ENCODE measurements around the gene CDC42EP4. TPM values are rescaled to one million over a fixed set of nuclear protein-coding genes. Genes with fewer than 3 reads are reported as not detected.
A peak's percentile ranks its signal among the peaks of the same experiment; 100 is the strongest.

Gene CDC42EP4
- total and polyA plus RNA-seq, 9 of the 15 experiments (the other 6 are each of a cell fraction or from before 2014, with no cell fraction given) = 0.65 to 20.8 (median 12.3) TPM

- TF ChIP-seq IRF9 (tag; IDR thresholded peaks at IDR 0.05) = no peak
- TF ChIP-seq, protein P1, sequence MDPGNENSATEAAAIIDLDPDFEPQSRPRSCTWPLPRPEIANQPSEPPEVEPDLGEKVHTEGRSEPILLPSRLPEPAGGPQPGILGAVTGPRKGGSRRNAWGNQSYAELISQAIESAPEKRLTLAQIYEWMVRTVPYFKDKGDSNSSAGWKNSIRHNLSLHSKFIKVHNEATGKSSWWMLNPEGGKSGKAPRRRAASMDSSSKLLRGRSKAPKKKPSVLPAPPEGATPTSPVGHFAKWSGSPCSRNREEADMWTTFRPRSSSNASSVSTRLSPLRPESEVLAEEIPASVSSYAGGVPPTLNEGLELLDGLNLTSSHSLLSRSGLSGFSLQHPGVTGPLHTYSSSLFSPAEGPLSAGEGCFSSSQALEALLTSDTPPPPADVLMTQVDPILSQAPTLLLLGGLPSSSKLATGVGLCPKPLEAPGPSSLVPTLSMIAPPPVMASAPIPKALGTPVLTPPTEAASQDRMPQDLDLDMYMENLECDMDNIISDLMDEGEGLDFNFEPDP (CRISPR knock-in tag; IDR thresholded peaks at IDR 0.05) = no peak
Measured at GRCh38 chr17:73284354-73284753, 27.4 kb downstream of the CDC42EP4 start (continued).

DNA sequence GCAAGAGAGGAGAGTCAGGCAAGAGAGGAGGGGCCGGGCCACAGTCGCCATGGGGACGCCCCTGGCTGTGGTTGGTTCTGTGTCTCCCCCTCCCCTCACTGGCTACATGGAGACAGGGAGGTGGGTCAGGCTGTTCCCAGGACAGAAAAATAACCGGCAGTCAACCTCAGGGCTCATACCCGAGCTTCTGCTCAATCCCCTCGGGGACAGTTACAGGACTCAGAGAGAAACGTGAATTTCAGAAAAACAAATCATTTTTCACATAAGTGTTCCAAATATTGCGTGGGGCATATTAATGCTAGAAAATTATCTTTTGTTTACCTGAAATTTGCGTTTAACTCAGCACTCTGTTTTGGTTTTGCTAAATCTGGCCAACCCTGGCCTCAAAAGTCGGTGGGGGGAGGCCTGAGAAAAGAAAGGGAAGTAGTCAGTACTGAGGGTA lies 27.9 kb downstream of the CDC42EP4 start:
- H3K4me2 ChIP-seq (ENCODE audit: insufficient read depth, low read length) = no peak overlapping the region
- in situ Hi-C loops (cut with MboI) = no loop called here
- no peak overlapping the region for H3K27ac ChIP-seq (ENCODE audit: extremely low read depth, low read depth, low read length)

More for the DNA sequence above, 27.9 kb downstream of the CDC42EP4 start:
- ChIA-PET CTCF (ENCODE audit: low intra/inter-chr PET ratio) (no interaction called here), POLR2A (interaction anchor here (0.7 to 1.1 kb wide), 2 partner anchors 12 to 339 kb away, joined by 3 to 4 read pairs; no protein-coding TSS in a partner anchor)
- no TSS peak for BruUV-seq (replicated peaks)
- Histone ChIP-seq H3K9ac (ENCODE audit: insufficient read depth in 1 of 2, low read depth in 2 of 2, low read length in 2 of 2) (no peak overlapping the region), H3K4me3 (no peak overlapping the region), H3K9me3 (replicated peaks; ENCODE audit: control insufficient read depth, insufficient read depth, low read depth, low read length) (no peaks in the 10 kb centered on the region), H3K4me1 (replicated peaks in 1 of 2; ENCODE audit: control insufficient read depth in 2 of 2, insufficient read depth in 2 of 2, low read length in 2 of 2) (peaks cover 4 to 35% of the 10 kb centered on the region in 2 experiments), H3K36me3 (ENCODE audit: control insufficient read depth, insufficient read depth, low read length) (peaks cover 22% of the 10 kb centered on the region; the same call in 2 of the 3 replicates), H3K27me3 (ENCODE audit: control insufficient read depth in 2 of 2, insufficient read depth in 2 of 2, low read length in 2 of 2) (no peaks in the 10 kb centered on the region; a peak in 1 of 5 replicates), H4K20me1 (replicated peaks; ENCODE audit: control insufficient read depth, insufficient read depth, low read length) (peaks cover 23% of the 10 kb centered on the region), H2AFZ (ENCODE audit: low read depth, low read length) (no peak overlapping the region), H3K79me2 (ENCODE audit: control insufficient read depth, insufficient read depth, low read length) (peaks cover 6% of the 10 kb centered on the region; the same call in 1 of the 3 replicates), H3K9me1 (ENCODE audit: control insufficient read depth, insufficient read depth, low read length) (peaks cover 4% of the 10 kb centered on the region)
- no peak for FAIRE-seq
- no peak for ATAC-seq
- no peak for DNase-seq (ENCODE audit: extremely low read depth in 1 of 4, low spot score in 3 of 4)
- WGBS (ENCODE audit: insufficient coverage, low coverage, missing lambda C conversion rate) = 64% methylated on average over 8 of the region's 10 CpGs
- intact Hi-C loops (cut with micrococcal nuclease) = no loop called here
- TF ChIP-seq USF2 (CRISPR knock-in tag; IDR thresholded peaks at IDR 0.05) (no peak), BCOR (IDR thresholded peaks at IDR 0.05) (no peak), ZNF764 (CRISPR knock-in tag; IDR thresholded peaks at IDR 0.05; ENCODE audit: low read depth) (no peak), ZBTB12 (CRISPR knock-in tag; IDR thresholded peaks at IDR 0.05) (no peak), RFX1 (IDR thresholded peaks at IDR 0.05) (peak; percentile 67), ZNF436 (CRISPR knock-in tag; IDR thresholded peaks at IDR 0.05) (no peak), JUNB (CRISPR knock-in tag; conservative IDR thresholded peaks at IDR 0.05) (no peak)
- TF ChIP-seq, protein P2, sequence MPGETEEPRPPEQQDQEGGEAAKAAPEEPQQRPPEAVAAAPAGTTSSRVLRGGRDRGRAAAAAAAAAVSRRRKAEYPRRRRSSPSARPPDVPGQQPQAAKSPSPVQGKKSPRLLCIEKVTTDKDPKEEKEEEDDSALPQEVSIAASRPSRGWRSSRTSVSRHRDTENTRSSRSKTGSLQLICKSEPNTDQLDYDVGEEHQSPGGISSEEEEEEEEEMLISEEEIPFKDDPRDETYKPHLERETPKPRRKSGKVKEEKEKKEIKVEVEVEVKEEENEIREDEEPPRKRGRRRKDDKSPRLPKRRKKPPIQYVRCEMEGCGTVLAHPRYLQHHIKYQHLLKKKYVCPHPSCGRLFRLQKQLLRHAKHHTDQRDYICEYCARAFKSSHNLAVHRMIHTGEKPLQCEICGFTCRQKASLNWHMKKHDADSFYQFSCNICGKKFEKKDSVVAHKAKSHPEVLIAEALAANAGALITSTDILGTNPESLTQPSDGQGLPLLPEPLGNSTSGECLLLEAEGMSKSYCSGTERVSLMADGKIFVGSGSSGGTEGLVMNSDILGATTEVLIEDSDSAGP (CRISPR knock-in tag; IDR thresholded peaks at IDR 0.05) = no peak
